ENCODE data around the gene ABLIM1.

Gene ABLIM1

DNA sequence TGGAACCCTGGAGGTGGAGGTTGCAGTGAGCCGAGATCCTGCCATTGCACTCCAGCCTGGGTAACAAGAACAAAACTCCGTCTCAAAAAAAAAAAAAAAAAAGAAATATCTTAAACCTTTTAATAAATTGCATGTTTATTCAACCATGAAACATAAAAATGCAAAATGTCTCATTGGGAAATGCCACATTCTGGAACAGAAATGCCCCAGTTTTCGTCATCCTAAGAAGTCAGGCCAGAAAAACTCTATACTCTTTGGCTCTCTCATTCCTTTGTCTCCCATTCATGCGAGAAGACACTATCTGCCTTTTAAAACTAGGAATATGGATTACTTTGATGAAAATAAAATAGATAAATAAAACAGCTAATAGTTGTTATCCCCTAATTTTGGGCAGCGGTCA is 21.5 kb upstream of the ABLIM1 start:
- DNase-seq: no peak

DNA sequence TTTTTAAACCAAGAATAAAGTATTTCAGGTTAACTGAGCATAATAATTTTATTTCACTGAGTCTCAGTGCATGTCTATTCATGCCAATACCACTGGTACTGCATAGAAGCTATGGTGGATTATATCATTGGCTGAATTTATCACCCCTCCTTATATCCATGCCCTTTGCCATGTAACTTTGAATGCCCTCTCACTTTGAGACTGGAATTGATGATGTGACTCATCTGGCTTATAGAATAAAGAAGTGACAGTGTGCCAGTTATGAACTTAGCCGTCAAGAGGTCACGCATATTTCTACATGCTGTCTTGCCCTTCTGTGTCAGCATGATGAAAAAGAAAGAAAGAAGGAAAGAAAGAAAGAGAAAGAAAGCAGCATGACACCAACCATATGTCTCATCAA is 20.7 kb upstream of the ABLIM1 start:
- DNase-seq: no peak

DNA sequence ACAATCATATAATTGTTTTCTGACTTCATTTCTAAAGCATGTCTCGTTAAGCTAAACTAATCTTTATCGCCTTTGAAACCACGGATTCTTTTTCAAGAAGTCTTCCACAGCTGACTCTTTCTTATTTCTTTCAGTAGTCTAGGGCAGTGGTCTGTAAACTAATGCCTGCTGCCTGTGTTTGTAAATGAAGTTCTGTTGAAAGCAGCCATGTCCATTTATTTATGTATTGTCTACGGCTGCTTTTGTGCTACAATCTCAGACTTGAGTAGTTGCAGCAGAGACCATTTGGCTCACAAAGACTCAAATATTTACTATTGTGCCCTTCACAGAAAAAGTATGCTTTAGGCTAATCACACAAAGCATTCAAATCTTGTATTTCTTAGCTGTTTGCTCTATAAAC is 20.3 kb upstream of the ABLIM1 start:
- no peak for DNase-seq

DNA sequence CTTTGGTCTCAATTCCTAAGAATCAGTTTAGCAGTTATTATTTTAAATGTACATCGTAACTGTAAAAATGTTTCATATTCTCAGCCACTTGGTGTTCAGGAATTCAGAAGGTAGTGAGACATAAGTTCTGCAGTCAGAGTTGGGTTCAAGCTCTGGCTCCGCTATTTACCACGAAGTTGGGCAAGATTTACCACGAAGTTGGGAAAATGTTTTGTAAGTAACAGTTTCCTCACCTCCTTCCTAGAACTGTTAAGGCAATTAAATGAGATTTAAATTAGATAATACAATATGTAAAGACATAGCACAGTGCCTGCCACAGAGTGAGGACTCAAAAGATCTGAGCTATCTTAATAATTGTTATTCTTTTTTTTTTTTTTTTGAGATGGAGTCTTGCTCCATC is 16.3 kb upstream of the ABLIM1 start:
- DNase-seq: no peak

DNA sequence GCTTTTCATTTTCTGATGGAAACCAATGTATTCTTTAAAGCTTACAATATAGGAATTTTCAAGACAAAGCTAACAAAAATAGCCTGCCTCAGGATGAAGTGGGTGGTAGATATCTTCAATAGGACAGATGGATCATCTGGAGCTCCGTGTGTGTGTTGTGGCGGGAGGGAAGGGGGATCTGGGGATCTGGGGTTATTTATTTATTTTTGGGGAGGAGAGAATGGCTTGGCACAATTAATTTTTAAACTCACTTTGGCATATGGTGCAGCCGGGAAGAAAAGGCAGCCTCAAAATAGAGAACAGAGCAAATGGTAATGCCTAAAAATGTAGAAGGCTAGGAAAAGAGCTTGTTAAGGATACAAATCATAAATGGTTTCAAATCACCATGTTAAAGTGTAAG is 11.6 kb upstream of the ABLIM1 start:
- DNase-seq: no peak

DNA sequence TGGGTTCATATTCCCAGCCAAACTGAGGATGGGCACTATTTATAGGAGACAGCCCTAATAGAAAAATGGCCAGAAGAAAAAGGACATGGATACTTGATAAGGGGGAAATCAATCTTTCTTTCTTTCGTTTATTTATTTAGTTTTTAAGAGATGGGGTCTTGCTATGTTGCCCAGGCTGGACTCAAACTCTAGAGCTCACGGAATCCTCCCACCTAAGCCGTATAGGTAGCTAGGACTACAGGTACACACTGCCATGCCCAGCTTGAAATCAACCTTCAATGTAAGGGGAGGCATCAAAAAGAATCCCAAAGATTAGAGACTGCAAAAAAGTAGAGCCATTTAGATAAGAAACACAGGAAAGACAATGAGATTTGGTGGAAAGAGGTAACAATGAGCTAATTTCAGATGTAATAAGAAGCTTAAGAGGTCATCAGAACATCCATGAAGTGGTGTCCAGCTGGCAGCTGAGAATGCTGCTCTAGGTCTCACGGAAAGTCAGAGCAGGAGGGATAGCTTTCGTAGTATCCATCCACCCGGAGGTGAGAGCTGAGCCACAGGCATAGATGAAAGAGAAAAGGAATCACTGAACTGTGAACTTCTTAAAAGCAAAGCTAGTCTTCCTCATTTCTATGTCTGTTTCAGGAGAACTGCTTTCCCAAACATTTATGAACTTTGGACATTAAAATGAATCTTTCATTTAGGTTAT is 10.5 kb upstream of the ABLIM1 start:
- no peak for DNase-seq

DNA sequence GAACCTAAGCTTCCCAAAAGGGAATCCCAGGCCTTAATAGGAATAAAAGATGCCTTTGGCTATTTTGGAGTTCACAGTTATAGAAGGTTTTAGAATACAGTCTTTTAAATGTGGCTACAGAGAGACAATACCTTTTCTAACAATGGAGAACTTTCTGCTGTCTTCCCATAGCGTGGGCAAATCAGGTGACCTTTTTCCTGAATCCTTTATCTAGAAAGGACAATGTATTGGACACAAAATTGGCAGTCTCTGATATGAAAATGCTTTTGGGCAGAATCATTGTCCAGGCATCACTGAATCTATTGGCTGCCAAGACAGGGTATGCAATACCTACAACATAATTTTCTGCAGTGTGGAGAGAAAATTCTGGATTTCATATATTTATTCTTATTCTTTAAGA is 7.8 kb upstream of the ABLIM1 start:
- no peak for DNase-seq

DNA sequence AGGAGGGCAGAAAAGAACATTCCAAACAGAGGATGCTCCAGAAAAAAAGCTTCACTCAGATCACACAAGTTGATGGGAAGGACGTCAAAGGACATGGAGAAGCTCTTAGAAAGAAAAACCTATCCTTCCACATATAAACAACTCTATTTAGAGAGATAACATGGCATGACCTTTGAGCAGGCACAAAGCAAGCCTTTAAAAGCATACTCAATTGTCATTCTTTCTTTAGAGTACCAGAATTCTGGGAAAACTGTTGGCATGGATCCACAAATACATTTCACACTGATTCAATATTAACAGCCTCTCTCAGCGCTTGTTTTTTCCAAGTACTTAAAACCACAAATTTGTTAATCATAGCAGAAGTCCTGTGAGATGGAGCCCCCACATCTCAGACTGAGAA is 7.3 kb upstream of the ABLIM1 start:
- no peak for DNase-seq

DNA sequence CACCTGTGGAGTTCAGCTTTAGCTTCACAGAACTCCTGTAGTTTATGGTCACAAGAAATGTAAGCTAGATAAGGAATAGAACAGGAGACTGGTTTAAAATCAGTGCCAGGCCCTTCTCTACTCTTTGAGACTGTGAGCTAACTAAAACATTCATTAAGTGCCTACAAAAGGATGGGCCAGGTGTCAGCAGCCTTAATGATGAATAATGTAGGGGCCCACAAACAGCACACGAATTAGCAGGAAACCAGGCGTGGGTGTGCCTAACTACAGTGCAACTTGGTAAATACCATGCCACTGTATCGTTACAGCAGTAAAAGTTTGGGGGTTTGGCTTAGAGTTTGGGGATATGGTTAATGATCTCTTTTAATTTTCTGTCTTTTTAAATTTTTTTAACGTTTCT is 6.1 kb upstream of the ABLIM1 start:
- no peak for DNase-seq

DNA sequence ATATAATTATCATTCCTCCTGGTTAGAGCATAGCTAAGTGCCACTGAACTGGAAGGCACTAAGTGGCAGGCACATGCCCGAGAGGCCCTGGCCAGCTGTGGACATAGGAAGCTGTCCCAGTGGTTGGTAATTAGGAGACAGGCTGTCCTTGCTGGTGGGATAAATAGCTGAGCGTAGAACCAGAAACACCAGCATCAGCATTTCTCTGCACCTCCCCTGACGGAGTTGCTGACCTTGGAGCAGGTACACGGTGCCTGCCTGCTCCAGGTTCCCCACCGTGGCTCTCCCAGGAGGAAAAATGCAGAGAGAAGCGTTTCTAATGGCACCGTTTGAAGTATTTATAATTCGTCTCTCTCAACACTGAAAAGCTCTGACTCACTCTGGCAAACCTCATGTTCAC is 5.6 kb upstream of the ABLIM1 start:
- no peak for DNase-seq

DNA sequence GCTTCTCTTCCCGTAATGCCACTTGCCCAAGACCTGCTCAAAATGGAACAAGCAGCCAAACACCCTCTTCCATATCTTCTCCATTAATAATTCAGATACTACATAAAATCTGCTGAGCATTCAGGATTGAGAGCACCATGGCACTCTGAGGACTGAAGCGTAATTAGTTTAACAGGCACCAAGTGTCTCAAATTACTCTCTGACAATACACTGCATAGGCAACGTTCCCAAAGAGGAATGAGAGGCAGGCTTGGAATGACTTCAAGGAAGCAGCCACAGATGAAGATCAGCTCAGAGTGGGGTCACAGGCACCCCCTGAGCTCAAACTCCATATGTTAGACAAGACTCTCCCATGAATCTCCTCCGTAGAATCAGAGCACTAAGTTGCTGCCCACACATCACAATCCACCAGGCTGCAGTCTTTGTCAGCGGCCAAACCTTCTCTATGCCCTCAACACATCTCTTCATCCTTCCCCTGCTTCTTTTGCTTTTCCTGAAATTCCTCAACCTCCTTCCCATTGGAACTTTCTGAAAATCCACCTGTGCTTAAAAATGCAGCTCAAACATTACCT is 4.7 kb upstream of the ABLIM1 start:
- no peak for DNase-seq

DNA sequence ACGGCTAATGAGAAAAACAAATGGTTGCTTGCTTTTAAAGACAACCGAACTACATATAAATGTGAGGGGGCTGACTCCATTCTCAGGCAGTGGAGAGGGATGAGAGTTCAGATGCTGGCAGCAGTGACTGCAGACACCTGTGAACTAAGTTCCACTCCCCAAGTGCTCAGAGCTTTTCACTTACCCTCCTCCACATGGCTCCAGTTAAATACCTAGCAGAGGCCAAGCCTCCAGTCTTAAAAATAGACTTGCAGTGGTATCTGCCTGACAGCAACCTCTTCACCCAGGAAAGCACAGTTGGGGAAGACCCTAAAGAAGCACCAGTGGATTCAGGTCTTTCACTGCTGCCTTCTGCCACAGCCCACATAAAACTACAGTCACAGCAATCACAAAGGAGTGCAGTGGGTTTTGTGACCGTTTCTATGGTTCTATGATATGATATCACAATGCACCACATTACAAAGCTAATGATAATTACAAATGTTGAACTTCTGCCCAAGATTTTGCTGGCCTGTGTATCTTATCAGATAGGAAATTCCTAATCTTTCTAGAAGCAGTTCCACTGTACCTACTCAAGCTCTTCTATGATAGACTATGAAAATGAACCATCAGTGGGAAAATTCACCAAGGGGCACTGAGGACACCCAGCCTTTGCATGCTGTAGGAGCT is 3.3 kb upstream of the ABLIM1 start:
- no peak for DNase-seq

DNA sequence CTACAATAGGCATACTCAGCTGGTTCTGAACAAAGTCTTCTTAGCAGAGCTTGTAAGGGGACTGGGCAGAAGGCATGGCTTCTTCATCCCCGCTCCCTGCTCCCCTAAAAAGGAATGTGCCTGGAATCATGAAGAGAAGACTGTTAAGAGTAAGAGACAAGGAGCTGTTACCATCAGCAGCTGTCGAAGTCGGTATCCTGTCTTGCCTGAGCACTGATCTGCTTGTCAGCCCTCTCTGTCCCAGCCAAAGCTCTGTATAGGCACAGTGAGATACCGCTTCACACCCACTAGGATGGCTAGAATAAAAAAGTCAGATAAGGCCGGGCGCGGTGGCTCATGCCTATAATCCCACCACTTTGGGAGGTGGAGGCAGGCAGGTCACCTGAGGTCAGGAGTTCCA is 2.4 kb downstream of the ABLIM1 start:
- DNase-seq: no peak

DNA sequence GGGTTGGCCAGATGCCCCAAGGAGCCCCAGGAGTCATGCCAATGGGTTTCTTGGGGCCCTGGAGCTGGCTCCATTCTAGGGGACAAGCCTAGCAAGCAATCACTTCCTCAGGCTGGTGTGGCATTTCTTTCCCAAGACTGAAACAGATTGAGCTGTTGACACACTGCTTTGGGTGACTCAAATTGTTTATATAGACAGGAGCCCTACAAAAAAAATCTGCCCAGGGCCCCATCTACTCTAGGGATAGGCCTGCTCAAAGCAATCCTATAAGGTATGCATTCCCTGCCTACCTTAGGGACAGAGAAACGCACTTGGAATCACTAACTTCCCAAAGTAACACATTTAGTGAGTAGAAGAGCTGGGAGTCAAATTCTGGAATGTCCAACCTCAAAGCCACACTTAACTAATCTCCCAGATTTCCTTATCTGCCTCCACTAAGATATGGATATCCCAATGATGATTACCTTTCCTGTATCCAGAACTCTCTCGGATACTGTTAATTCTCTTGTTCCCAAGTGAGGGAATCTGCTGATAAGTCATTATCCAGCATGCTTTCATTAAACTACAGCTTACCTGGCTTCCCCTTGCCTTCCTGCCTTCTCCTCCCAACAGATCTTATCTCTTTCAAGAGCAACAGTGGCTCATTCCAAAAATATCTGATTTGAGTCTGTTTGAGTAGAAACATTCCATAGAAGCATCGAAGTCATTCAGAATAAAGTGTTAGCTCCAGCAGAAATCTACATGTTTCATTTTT is 3.1 kb downstream of the ABLIM1 start:
- no peak for DNase-seq

DNA sequence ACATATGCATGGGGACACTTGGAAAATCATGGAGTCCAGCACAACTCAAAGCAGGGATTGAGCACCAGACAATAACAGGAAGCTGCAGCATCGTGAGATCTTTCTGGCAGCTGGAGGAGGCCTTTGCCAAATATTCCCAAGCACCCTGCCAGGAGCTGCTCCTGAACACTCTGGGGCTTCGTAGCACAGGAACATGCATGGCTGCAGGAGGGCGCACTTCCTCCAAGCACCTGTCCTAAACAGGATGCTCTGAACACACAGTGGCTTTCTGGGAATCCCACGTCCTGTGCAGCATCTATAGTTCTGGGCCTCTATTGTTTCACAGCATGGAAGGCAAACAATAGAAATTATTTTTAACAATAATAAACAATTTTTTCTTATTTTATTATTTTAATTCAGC is 4.1 kb downstream of the ABLIM1 start:
- no peak for DNase-seq

DNA sequence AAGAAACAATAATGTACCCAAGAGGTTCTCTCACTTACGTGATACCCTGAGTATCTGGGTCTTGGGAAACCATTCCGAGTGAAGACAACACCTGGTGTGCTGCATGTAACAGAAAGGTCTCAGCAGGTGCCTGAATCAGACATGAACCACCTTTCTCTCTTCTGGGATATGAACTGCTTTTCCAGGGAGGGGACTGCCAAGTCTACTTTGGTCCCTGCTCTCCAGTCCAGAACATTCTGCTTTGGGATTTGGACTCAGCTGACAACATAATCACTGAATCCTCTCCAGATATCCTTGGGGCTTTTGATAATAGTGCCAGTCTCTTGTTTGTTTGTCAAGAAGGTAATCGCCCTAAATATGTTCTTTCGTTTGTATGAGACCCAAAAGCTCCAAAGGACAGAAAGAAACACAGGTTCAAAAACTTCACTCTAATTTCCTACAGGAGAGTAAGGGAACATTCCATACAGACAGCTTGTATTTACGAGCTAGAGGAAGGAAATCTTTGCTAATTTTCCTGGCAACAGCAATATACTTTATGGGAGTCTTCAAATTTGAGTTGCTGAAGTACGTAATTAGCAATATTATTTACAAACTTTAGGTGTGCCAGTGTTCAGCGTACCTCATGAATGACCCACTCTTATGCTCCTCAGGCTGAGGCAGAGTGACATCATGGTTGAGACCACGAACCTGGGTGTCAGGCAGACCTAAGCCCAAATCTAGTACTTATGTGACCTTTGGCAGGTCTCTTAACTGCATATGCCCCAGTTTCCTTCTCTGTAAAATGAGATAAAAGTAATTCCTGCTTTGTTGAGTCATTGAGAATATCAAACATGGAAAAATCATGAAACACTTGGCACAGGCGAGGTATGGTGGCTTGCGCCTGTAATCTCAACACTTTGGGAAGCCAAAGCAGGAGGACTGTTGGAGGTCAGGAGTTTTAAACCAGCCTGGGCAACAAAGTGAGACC is 5.4 kb downstream of the ABLIM1 start:
- no peak for DNase-seq

DNA sequence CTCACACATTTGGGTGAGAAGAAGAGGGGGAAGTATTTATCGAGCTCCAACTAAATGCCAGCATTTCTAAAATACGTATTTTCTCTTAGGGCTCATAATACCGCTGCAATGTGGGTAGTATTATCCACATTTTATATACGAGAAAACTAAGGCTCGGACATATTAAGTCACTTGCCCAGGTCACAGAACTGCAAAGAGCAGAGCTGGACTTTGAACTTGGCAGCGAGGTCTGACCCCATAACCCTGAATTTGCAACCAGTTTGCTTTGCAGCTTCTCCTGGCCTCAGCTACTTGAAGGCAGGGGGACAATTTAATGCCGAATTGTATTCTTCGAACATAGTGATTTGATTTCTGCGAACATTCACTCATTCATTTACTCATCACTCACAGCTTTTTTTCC is 7.2 kb downstream of the ABLIM1 start:
- DNase-seq: no peak

DNA sequence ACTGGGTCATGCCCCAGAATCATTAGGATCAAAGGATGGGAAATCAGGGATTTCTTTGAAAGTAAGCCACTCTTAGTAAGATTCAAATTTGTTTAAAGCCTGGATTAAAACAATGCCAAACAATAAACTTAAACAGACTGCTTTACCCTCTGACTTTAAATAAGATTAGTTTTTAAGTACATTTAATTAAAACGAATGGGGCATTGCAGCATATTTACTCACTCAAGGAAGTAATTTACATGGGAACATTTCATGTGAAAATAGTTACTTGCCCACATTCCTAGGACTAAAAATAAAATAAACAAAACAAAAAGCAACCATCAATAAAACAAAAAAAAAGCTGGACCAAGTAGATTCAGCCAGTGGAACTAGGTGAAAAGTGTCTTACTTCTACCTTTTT is 7.8 kb downstream of the ABLIM1 start:
- no peak for DNase-seq

DNA sequence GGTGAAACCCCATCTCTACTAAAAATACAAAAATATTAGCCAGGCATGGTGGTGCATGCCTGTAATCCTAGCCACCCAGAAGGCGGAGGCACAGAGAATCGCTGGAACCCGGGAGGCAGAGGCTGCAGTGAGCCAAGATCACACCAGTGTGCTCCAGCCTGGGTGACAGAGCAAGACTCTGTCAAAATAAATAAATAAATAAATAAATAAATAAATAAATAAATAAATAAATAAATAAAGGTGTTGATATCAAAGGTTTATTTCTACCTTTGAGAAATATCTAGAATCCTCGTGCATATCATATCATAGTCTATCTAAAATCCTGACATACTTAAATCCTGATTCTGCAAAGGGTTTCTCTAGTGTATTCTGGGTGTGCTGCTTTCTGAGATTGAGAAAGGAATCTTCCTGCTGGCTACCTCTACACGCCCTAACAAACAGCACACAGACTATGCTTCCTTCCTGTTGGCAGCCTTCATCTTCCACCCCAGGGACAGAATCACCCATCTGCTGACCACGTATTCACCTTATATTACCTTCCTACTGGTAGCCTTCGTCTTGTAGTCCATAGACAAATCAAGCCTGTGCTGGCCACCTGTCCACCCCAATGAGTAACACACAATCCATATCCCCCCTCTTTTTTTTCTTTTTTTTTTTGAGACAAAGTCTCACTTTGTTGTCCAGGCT is 8.7 kb downstream of the ABLIM1 start:
- DNase-seq: no peak

DNA sequence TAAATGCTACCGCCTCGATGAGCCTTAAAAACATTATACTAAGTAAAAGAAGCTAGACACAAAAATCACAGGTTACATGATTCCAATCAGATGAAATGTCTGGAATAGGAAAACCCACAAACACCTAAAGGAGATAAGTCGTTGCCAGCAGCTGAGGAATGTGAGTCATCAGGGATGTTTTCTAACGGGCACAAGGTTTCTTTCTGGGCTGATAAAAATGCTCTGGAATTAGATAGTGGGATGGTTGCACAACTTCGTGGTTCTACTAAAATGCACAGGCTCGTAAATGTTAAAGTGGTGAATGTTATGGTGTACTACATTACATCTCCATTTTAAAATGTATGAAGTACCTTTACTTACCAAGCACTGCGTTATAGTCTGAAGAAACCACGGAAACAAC is 9.7 kb downstream of the ABLIM1 start:
- no peak for DNase-seq

DNA sequence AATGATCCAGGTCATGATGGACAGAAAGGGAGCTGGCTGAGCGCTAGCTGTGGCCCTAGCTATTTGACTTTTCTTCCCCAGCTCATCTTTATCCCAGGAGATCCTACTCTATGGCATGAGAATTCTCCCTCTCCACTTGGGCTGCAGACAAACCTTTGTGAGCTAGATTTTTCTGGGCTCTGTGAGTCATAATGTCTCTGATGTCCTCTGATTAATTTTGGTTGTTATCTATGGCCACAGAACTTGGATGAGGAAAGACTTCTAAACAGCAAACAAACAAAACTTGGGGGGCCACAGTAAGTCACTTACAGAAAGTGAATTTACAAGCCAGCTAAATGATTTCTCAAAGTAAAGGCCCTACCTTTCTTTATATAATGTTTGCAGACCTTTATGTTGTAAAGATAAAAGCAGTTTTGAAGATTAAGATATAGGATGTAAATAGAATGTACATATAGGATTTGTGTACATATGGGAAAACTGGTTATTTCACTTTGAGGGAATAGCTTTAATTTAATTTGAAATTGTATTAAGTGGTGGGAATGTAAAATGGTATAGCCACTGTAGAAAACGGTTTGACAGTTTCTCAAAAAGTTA is 10.4 kb downstream of the ABLIM1 start:
- no peak for DNase-seq

DNA sequence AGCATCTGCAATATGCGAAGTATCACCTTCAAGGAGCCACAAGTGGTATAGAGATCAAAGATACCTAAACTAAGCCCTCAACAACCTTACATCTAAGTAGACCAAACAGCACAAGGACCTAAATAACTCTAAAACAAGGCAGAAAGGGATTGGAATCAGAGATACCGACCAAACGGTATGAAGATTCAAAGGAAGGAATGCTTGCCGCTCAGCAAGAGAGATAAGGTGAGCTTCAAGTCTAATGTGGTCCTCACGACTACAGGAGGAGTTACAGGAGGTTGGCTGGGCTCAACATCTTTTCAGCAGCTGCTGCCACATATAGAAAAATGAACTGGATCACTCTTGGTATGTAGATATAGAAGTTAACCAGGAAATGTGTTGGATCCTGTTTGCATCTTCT is 11.6 kb downstream of the ABLIM1 start:
- no peak for DNase-seq
